ENCODE measurements around the gene ARSB.

Gene ARSB

DNA sequence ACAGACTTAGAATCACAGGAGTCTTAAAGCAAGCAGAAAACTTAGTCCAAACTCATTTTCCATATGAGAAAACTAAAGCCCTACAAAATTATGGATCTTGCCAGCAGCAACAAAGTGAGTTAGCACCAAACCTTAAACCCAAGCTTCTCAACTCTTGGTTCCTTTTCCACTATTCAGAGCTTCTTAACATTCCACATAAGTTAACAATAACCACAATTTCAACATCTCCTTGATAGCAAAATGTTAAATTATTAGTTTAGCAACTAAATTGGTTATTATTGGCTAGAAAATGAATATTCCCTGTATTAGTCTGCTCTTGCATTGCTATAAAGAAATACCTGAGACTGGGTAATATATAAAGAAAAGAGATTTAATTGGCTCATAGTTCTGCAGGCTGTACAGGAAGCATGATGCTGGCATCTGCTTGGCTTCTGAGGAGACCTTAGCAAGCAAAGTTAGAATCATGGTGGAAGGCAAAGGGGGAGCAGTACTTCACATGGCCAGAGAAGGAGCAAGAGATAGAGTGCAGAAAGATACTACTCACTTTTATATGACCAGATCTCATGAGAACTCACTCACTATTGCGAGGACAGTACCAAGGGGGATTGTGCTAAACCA lies 26.2 kb upstream of the ARSB start:
- peaks cover 41 to 50% of the 10 kb centered on the region in 2 donors for H3K27me3 Mint-ChIP-seq
- H3K4me1 Mint-ChIP-seq (ENCODE audit: low read depth in 2 of 2), result no peaks in the 10 kb centered on the region
- ATAC-seq (replicated peaks), result no peak
- no peak for DNase-seq
- H3K36me3 Mint-ChIP-seq (ENCODE audit: insufficient read depth), result no peaks in the 10 kb centered on the region
- no peak overlapping the region for H3K4me3 Mint-ChIP-seq
- H3K9me3 Mint-ChIP-seq, result peaks cover 0 to 3% of the 10 kb centered on the region in 2 donors
- no peak overlapping the region for H3K27ac Mint-ChIP-seq

- ATAC-seq (replicated peaks), result no peak
- H3K27me3 Mint-ChIP-seq, result peaks cover 37 to 39% of the 10 kb centered on the region in 2 donors
- DNase-seq, result no peak
- H3K9me3 Mint-ChIP-seq, result peaks cover 0 to 3% of the 10 kb centered on the region in 2 donors
- H3K27ac Mint-ChIP-seq, result no peak overlapping the region
- H3K4me1 Mint-ChIP-seq (ENCODE audit: low read depth in 2 of 2), result no peaks in the 10 kb centered on the region
- no peak overlapping the region for H3K4me3 Mint-ChIP-seq
- no peaks in the 10 kb centered on the region for H3K36me3 Mint-ChIP-seq (ENCODE audit: insufficient read depth)
These were observed 23.3 kb upstream of the ARSB start for GRCh38 chr5:79008362-79008761.

DNA sequence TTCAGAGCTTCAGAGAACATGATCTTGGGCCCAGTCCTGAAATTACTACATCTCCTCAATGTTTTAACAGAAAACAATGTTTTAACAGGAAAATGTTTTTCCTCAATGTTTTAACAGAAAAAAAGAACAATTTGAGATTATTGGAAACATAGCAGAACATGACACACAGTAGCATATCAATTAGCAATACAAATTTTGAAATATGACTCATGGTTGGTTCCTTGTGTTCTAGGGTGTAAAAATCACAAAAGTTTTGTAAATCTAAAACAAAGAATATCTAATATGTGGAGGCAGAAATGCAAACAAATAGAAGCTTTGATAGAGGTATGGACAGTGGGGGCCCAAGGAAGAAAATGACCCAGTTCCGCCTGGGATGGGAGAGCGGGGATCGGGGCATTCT lies 22.8 kb upstream of the ARSB start:
- Mint-ChIP-seq H3K27me3 (peaks cover 39% of the 10 kb centered on the region in 2 donors), H3K36me3 (ENCODE audit: insufficient read depth) (no peaks in the 10 kb centered on the region), H3K4me1 (ENCODE audit: low read depth in 2 of 2) (no peaks in the 10 kb centered on the region), H3K27ac (no peak overlapping the region), H3K9me3 (no peaks in the 10 kb centered on the region), H3K4me3 (no peak overlapping the region)
- ATAC-seq (replicated peaks) (no peak), DNase-seq (no peak)

- H3K27me3 Mint-ChIP-seq, result peaks cover 39 to 45% of the 10 kb centered on the region in 2 donors
- no peaks in the 10 kb centered on the region for H3K36me3 Mint-ChIP-seq (ENCODE audit: insufficient read depth)
- no peak overlapping the region for H3K4me3 Mint-ChIP-seq
- ATAC-seq (replicated peaks) (no peak), DNase-seq (no peak)
- H3K27ac Mint-ChIP-seq, result no peak overlapping the region
- no peaks in the 10 kb centered on the region for H3K4me1 Mint-ChIP-seq (ENCODE audit: low read depth in 2 of 2)
- H3K9me3 Mint-ChIP-seq, result no peaks in the 10 kb centered on the region
These were observed 21.0 kb upstream of the ARSB start for GRCh38 chr5:79005936-79006631.

DNA sequence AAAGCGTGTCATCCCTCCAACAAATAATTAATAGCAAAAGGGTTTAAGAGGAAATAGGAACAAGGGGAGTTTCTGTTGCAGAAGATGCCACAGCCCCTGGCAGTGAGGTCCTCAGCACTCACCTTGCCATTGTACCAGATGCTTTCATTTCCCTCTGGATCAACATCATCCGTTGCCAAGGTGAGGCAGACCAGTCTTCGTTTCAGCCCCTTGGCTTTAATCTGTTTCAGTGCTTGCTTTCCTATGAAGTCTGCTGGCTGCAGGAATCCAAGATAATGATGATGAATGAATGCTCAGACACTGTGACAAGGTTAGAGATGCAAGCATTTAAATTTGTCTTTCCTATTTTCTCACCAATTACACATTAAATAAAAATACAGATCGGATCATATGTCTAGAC lies 20.0 kb upstream of the ARSB start:
- ATAC-seq (replicated peaks), result no peak
- no peak overlapping the region for H3K27ac Mint-ChIP-seq
- H3K4me3 Mint-ChIP-seq, result no peak overlapping the region
- no peaks in the 10 kb centered on the region for H3K4me1 Mint-ChIP-seq (ENCODE audit: low read depth in 2 of 2)
- H3K27me3 Mint-ChIP-seq, result peaks cover 41 to 51% of the 10 kb centered on the region in 2 donors
- no peaks in the 10 kb centered on the region for H3K36me3 Mint-ChIP-seq (ENCODE audit: insufficient read depth)
- H3K9me3 Mint-ChIP-seq, result no peaks in the 10 kb centered on the region
- no peak for DNase-seq

GRCh38 chr5:79002374-79002773 lies 17.3 kb upstream of the ARSB start:
- Mint-ChIP-seq H3K9me3 (no peaks in the 10 kb centered on the region), H3K4me3 (no peak overlapping the region), H3K27me3 (peaks cover 35 to 41% of the 10 kb centered on the region in 2 donors), H3K27ac (no peak overlapping the region), H3K36me3 (ENCODE audit: insufficient read depth) (no peaks in the 10 kb centered on the region), H3K4me1 (ENCODE audit: low read depth in 2 of 2) (no peaks in the 10 kb centered on the region)
- DNase-seq (no peak), ATAC-seq (replicated peaks) (no peak)

DNA sequence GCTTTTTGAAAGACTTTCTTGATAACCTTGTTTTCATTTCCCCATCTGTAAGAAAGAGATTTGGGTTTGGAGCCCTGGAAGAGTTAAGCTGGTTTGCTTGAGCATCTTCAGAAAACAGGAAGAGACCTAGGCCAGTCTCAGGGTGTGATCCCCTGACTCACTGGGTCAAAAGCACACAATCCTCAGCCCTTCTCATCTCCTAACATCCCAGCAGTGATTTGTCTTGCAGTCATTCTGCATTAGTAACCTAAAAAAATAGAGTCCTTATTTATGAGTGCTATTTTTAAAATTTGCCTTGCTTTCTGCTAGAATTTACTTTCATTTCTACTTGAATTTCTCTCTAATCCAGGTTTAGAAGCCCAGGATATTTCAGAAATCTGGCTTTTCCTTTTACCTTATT lies 16.4 kb upstream of the ARSB start:
- no peak for ATAC-seq (replicated peaks)
- DNase-seq, result no peak
- H3K4me3 Mint-ChIP-seq, result no peak overlapping the region
- H3K9me3 Mint-ChIP-seq, result no peaks in the 10 kb centered on the region
- H3K4me1 Mint-ChIP-seq (ENCODE audit: low read depth in 2 of 2), result no peaks in the 10 kb centered on the region
- no peak overlapping the region for H3K27ac Mint-ChIP-seq
- H3K27me3 Mint-ChIP-seq, result peaks cover 35 to 37% of the 10 kb centered on the region in 2 donors
- no peaks in the 10 kb centered on the region for H3K36me3 Mint-ChIP-seq (ENCODE audit: insufficient read depth)

GRCh38 chr5:78997090-78997489 lies 12.0 kb upstream of the ARSB start:
- H3K9me3 Mint-ChIP-seq, result peaks cover 0 to 2% of the 10 kb centered on the region in 2 donors
- H3K4me1 Mint-ChIP-seq (ENCODE audit: low read depth in 2 of 2), result no peaks in the 10 kb centered on the region
- H3K27me3 Mint-ChIP-seq, result peaks cover 11 to 23% of the 10 kb centered on the region in 2 donors
- H3K4me3 Mint-ChIP-seq, result no peak overlapping the region
- no peaks in the 10 kb centered on the region for H3K36me3 Mint-ChIP-seq (ENCODE audit: insufficient read depth)
- DNase-seq, result no peak
- no peak overlapping the region for H3K27ac Mint-ChIP-seq
- ATAC-seq (replicated peaks), result no peak

DNA sequence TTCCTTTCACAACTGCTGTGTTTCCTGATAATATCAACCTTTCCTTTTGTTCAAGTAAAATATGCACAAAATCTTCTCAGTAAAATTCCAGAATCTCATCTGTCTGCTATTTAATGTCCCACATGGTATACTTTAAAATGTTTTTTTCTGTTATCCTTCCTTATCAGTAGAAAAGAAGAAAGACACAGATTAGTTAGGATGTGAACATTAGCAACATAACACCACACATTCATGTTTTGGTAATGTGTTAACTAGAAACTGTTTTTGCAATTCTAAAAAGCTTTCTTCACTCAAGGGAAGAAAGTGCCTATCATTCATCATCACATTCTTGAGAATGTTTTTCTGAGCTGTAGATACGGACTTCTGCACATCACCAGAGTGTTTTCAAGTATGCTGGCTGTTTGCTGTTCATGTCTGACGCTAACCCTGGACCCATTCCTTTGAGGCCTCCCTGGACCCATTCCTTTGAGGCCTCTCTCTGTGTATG lies 10.5 kb upstream of the ARSB start:
- Mint-ChIP-seq H3K27me3 (peaks cover 7 to 10% of the 10 kb centered on the region in 2 donors), H3K4me3 (no peak overlapping the region), H3K27ac (no peak overlapping the region), H3K9me3 (peaks cover 0 to 2% of the 10 kb centered on the region in 2 donors), H3K4me1 (ENCODE audit: low read depth in 2 of 2) (no peaks in the 10 kb centered on the region), H3K36me3 (ENCODE audit: insufficient read depth) (no peaks in the 10 kb centered on the region)
- ATAC-seq (replicated peaks) (no peak), DNase-seq (no peak)

DNA sequence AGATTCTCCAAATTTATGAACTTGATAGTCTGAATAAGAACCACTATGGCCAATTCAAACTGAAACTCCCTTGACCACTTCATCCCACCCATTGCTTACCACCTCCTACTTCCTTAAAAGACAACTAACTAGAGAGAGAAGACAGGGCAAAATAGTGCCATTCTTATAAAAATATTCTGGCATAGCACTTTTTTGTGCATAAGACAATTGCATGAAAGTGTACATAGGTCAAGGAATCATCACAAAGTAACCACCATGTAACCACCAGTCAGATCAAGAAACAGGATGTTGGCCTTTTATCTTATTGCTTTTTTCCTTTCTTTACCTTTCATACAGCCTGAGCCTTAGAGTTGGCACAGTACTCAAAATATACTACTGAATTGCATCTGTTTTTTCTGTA lies 8.1 kb upstream of the ARSB start:
- H3K9me3 Mint-ChIP-seq, result peaks cover 0 to 2% of the 10 kb centered on the region in 2 donors
- H3K27me3 Mint-ChIP-seq, result peaks cover 0 to 9% of the 10 kb centered on the region in 2 donors
- ATAC-seq (replicated peaks) (no peak), DNase-seq (no peak)
- no peaks in the 10 kb centered on the region for H3K36me3 Mint-ChIP-seq (ENCODE audit: insufficient read depth)
- H3K4me1 Mint-ChIP-seq (ENCODE audit: low read depth in 2 of 2), result no peaks in the 10 kb centered on the region
- no peak overlapping the region for H3K27ac Mint-ChIP-seq
- H3K4me3 Mint-ChIP-seq, result no peak overlapping the region

GRCh38 chr5:78992146-78992545 lies 7.0 kb upstream of the ARSB start:
- H3K4me1 Mint-ChIP-seq (ENCODE audit: low read depth in 2 of 2), result no peaks in the 10 kb centered on the region
- no peak for ATAC-seq (replicated peaks)
- H3K9me3 Mint-ChIP-seq, result peaks cover 0 to 2% of the 10 kb centered on the region in 2 donors
- no peaks in the 10 kb centered on the region for H3K36me3 Mint-ChIP-seq (ENCODE audit: insufficient read depth)
- H3K4me3 Mint-ChIP-seq, result no peak overlapping the region
- DNase-seq, result no peak
- H3K27me3 Mint-ChIP-seq, result peaks cover 0 to 9% of the 10 kb centered on the region in 2 donors
- H3K27ac Mint-ChIP-seq, result no peak overlapping the region

GRCh38 chr5:78989080-78989479 lies 4.0 kb upstream of the ARSB start:
- H3K4me3 Mint-ChIP-seq, result no peak overlapping the region
- peaks cover 10 to 17% of the 10 kb centered on the region in 2 donors for H3K4me1 Mint-ChIP-seq (ENCODE audit: low read depth in 2 of 2)
- H3K36me3 Mint-ChIP-seq (ENCODE audit: insufficient read depth), result peaks cover 7% of the 10 kb centered on the region
- H3K27me3 Mint-ChIP-seq, result no peaks in the 10 kb centered on the region
- ATAC-seq (replicated peaks) (no peak), DNase-seq (no peak)
- no peaks in the 10 kb centered on the region for H3K9me3 Mint-ChIP-seq
- no peak overlapping the region for H3K27ac Mint-ChIP-seq

GRCh38 chr5:78985725-78986223 lies 664 bp upstream of the ARSB start:
- Mint-ChIP-seq H3K4me3 (peak overlapping the region; percentile 90 to 93), H3K4me1 (ENCODE audit: low read depth in 2 of 2) (peaks cover 17 to 26% of the 10 kb centered on the region in 2 donors), H3K9me3 (no peaks in the 10 kb centered on the region), H3K27ac (peak overlapping the region; percentile 93 to 98), H3K27me3 (no peaks in the 10 kb centered on the region), H3K36me3 (ENCODE audit: insufficient read depth) (peaks cover 7% of the 10 kb centered on the region)
- peak; percentile 47 for ATAC-seq (replicated peaks)
- DNase-seq, result peak; percentile 24 to 40 (median 31)
